A549 treated with Hydrocortisone at 1 μM for 4 hours (cell line): ENCODE results near the gene GPR55. TPM values are rescaled to one million over a fixed set of nuclear protein-coding genes. Genes with fewer than 3 reads are reported as not detected.

Experiments
- total RNA-seq: library from RNA; stranded (reverse); fragments of 200-300 nt; extraction: Qiagen RNA extraction; gene quantifications from 5 replicates; pipeline ENCODE4 v1.2.3, GENCODE V29; 2022

GPR55 gene
- not detected in 5 replicates for total RNA-seq

GRCh38 chr2:230924470-230925341, at the start of gene GPR55:
TSS of gene GPR55 (minus strand) at chr2:230925242. CDS start at chr2:230910962, 14,280 bp downstream.

DNA sequence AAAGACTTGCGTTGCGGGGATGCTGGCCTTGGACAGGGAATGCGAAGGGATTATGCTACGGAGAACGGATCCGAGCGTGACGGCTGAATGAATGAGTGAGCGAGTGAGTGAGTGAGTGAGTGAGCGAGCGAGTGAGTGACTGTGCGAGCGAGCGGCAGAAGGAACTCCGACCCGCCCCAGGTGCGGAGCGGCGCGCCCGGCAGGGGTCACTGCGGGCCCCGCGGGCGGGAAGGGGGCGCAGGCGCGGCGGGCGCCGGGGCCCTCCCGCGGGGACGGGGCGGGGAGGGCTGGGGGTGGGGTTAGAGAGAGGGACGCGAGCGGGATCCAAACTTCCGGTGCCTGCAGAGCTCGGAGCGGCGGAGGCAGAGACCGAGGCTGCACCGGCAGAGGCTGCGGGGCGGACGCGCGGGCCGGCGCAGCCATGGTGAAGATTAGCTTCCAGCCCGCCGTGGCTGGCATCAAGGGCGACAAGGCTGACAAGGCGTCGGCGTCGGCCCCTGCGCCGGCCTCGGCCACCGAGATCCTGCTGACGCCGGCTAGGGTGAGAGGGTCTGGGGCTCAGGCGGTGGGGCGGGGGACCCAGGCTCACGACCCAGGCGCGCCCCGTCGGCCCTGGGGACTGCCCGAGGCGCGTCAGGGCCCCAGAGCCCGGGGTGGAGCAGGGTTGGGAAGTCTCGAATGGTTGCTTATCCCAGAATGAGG, 60.3 kb downstream of the GPR55 start, which contains the start of gene ITM2C:
TSS of gene ITM2C (plus strand) at position 338 of the 702 bp plus-strand sequence. CDS start at position 422, 84 bp downstream.

Other genes starting within 250 kb of the GPR55 start
- 42.4 to 67.3 TPM (median 55.8 TPM) in 5 replicates for gene CAB39, start 212.4 kb downstream of the GPR55 start, total RNA-seq
- 73.4 to 82.0 TPM (median 75.4 TPM) in 5 replicates for gene ITM2C, start 60.3 kb downstream of the GPR55 start, total RNA-seq
- not detected in 5 replicates for gene SPATA3, start 70.9 kb upstream of the GPR55 start, total RNA-seq
- gene C2orf72, start 112.3 kb upstream of the GPR55 start, total RNA-seq = 6.0 to 8.7 TPM (median 6.9 TPM) in 5 replicates
- 109 to 120 TPM (median 117 TPM) in 5 replicates for gene PSMD1, start 131.6 kb upstream of the GPR55 start, total RNA-seq
- 0.06 to 0.07 TPM in 2 of 5 replicates, not detected in the others for gene HTR2B, start 199.8 kb upstream of the GPR55 start, total RNA-seq